Keratinocyte (primary cell): ENCODE measurements around the gene AMZ1. TPM values are rescaled to one million over a fixed set of nuclear protein-coding genes. Genes with fewer than 3 reads are reported as not detected.

ENCODE experiments used
- DNase-seq: peaks from one replicate; pipeline ENCODE4 v3.0.0-alpha.2; 2011; ENCODE audit warnings: low read depth, missing footprints, low spot score
- FAIRE-seq: peaks from 2 replicates; lab custom pipeline; 2011; peaks lifted over from hg19 to GRCh38; lab: Jason Lieb, UNC
- H2AFZ ChIP-seq: 2 replicates; pipeline ENCODE4 v1.6.0; 2012; ENCODE audit warnings: low read length, control low read depth, inconsistent platforms; ENCODE audit not compliant: control insufficient read depth
- H3K27ac ChIP-seq: 2 replicates; pipeline ENCODE4 v1.5.1; 2011; ENCODE audit warnings: low read length; ENCODE audit not compliant: control insufficient read depth, insufficient read depth
- H3K27me3 ChIP-seq: 3 replicates; pipeline ENCODE4 v1.6.0; 2011; ENCODE audit warnings: low read length; ENCODE audit not compliant: control insufficient read depth, insufficient read depth; ENCODE audit errors: extremely low read depth
- H3K36me3 ChIP-seq, 2 experiments: 2 replicates in 1 of 2; 3 replicates in 1 of 2; pipeline ENCODE4 v1.5.1; 2011; ENCODE audit warnings: low read length in 2 of 2, mild to moderate bottlenecking in 1 of 2; ENCODE audit not compliant: control insufficient read depth in 2 of 2, insufficient read depth in 2 of 2; ENCODE audit errors: extremely low read depth in 1 of 2
- H3K4me1 ChIP-seq: 3 replicates; pipeline ENCODE4 v1.5.1; 2011; ENCODE audit warnings: low read length; ENCODE audit not compliant: control insufficient read depth, insufficient read depth; ENCODE audit errors: extremely low read depth
- H3K4me2 ChIP-seq: 3 replicates; pipeline ENCODE4 v1.6.0; 2011; ENCODE audit warnings: low read depth, low read length; ENCODE audit not compliant: control insufficient read depth, insufficient read depth; ENCODE audit errors: extremely low read depth
- H3K4me3 ChIP-seq, 3 experiments: fragments of 200-600 bp in 1 of 3; sonication (generic) in 1 of 3; 2 replicates in 2 of 3; 3 replicates in 1 of 3; pipeline ENCODE4 v1.5.1; 2011 to 2016; ENCODE audit warnings: low read length in 3 of 3, mild to moderate bottlenecking in 3 of 3, control low read depth in 2 of 3, inconsistent platforms in 1 of 3, low read depth in 1 of 3, mixed read lengths in 1 of 3, mixed run types in 1 of 3, moderate library complexity in 1 of 3; ENCODE audit not compliant: control insufficient read depth in 2 of 3, insufficient read depth in 2 of 3; ENCODE audit errors: extremely low read depth in 1 of 3
- H3K79me2 ChIP-seq: 2 replicates; pipeline ENCODE4 v1.6.0; 2012; ENCODE audit warnings: low read length; ENCODE audit not compliant: control insufficient read depth, insufficient read depth
- H3K9ac ChIP-seq: 3 replicates; pipeline ENCODE4 v1.6.0; 2011; ENCODE audit warnings: low read length; ENCODE audit not compliant: control insufficient read depth, insufficient read depth; ENCODE audit errors: extremely low read depth
- H3K9me1 ChIP-seq: 3 replicates; pipeline ENCODE4 v1.6.0; 2011; ENCODE audit warnings: low read length; ENCODE audit not compliant: control insufficient read depth, insufficient read depth; ENCODE audit errors: extremely low read depth
- H3K9me3 ChIP-seq: 2 replicates; pipeline ENCODE4 v1.5.1; 2012; ENCODE audit warnings: low read depth, low read length; ENCODE audit not compliant: control insufficient read depth
- H4K20me1 ChIP-seq: 3 replicates; pipeline ENCODE4 v1.6.0; 2011; ENCODE audit warnings: low read length; ENCODE audit not compliant: control insufficient read depth, insufficient read depth; ENCODE audit errors: extremely low read depth
- EZH2 ChIP-seq: IDR thresholded peaks from one replicate; pipeline ENCODE4 v1.6.1; 2012; ENCODE audit warnings: inconsistent platforms, mild to moderate bottlenecking, low read length, moderate library complexity
- dilution Hi-C: fragments of 300-500 bp; cut with MboI; formaldehyde crosslinking; loops from one replicate; pipeline ENCODE4 v1.7.0; 2020; ENCODE audit warnings: low sequenced_read_pairs; ENCODE audit not compliant: extremely low pct_ligation_motif_present
- polyA plus RNA-seq, 5 experiments: library from polyadenylated mRNA; depleted of rRNA in 3 of 5; stranded (reverse) in 3 of 5; stranded (forward) in 1 of 5; unstranded in 1 of 5; fragments of >200 nt; gene quantifications; 1 replicate in 1 of 5; 2 replicates in 3 of 5; 3 replicates in 1 of 5; pipeline versions ENCODE4 v1.2.1 to v1.2.3, GENCODE V29; 2011 to 2012; ENCODE audit warnings: missing spikeins in 2 of 5, low read depth in 1 of 5, low replicate concordance in 1 of 5
- TF ChIP-seq, protein P1 (sequence below), 3 experiments: IDR thresholded peaks in 1 of 3; conservative IDR thresholded peaks in 1 of 3; optimal IDR thresholded peaks in 1 of 3; 2 replicates in 2 of 3; 3 replicates in 1 of 3; pipeline versions ENCODE3 to v1.5.1; 2011; ENCODE audit warnings: low read length in 3 of 3, mild to moderate bottlenecking in 3 of 3, moderate library complexity in 2 of 3, control low read depth in 1 of 3, inconsistent platforms in 1 of 3; ENCODE audit not compliant: insufficient read depth in 2 of 3; ENCODE audit errors: extremely low read depth in 1 of 3

Gene AMZ1
- polyA plus RNA-seq, 1 donor (not counting 4 experiments of a cell fraction or from before 2014, with no cell fraction given), result 0.04 TPM

DNA sequence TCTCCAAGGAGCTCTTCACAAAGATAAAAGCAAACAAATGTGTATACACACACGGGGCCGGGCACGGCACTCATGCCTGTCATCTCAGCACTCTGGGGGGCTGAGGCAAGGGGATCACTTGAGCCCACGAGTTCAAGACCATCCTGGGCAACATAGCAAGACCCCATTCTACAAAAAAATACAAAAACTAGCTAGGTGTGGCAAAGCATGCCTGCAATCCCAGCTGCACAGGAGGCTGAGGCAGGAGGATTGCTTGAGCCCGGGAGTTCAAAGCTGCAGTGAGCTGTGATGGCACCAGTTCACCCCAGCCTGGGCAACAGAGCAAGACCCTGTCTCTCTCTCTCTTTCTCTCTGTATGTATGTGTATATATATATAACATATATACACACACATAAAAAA lies 33.9 kb upstream of the AMZ1 start:
- Histone ChIP-seq H3K4me1 (no peaks in the 10 kb centered on the region), H3K79me2 (no peaks in the 10 kb centered on the region), H3K9me1 (no peaks in the 10 kb centered on the region), H3K4me3 (no peak overlapping the region), H3K4me2 (no peak overlapping the region), H3K9me3 (no peaks in the 10 kb centered on the region), H3K36me3 (peaks cover 9 to 25% of the 10 kb centered on the region in 2 experiments), H3K27ac (no peak overlapping the region), H3K27me3 (no peaks in the 10 kb centered on the region), H3K9ac (no peak overlapping the region), H2AFZ (no peak overlapping the region), H4K20me1 (no peaks in the 10 kb centered on the region)
- no peak for DNase-seq
- FAIRE-seq, result no peak
- dilution Hi-C loops, result no loop called here
- TF ChIP-seq, protein P1, sequence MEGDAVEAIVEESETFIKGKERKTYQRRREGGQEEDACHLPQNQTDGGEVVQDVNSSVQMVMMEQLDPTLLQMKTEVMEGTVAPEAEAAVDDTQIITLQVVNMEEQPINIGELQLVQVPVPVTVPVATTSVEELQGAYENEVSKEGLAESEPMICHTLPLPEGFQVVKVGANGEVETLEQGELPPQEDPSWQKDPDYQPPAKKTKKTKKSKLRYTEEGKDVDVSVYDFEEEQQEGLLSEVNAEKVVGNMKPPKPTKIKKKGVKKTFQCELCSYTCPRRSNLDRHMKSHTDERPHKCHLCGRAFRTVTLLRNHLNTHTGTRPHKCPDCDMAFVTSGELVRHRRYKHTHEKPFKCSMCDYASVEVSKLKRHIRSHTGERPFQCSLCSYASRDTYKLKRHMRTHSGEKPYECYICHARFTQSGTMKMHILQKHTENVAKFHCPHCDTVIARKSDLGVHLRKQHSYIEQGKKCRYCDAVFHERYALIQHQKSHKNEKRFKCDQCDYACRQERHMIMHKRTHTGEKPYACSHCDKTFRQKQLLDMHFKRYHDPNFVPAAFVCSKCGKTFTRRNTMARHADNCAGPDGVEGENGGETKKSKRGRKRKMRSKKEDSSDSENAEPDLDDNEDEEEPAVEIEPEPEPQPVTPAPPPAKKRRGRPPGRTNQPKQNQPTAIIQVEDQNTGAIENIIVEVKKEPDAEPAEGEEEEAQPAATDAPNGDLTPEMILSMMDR (optimal IDR thresholded peaks at IDR 0.05 in 1 of 3, IDR thresholded peaks at IDR 0.05 in 1 of 3, conservative IDR thresholded peaks at IDR 0.05 in 1 of 3; ENCODE audit: extremely low read depth in 1 of 3, insufficient read depth in 2 of 3, low read length in 3 of 3), result no peak
- no peak for TF ChIP-seq EZH2

DNA sequence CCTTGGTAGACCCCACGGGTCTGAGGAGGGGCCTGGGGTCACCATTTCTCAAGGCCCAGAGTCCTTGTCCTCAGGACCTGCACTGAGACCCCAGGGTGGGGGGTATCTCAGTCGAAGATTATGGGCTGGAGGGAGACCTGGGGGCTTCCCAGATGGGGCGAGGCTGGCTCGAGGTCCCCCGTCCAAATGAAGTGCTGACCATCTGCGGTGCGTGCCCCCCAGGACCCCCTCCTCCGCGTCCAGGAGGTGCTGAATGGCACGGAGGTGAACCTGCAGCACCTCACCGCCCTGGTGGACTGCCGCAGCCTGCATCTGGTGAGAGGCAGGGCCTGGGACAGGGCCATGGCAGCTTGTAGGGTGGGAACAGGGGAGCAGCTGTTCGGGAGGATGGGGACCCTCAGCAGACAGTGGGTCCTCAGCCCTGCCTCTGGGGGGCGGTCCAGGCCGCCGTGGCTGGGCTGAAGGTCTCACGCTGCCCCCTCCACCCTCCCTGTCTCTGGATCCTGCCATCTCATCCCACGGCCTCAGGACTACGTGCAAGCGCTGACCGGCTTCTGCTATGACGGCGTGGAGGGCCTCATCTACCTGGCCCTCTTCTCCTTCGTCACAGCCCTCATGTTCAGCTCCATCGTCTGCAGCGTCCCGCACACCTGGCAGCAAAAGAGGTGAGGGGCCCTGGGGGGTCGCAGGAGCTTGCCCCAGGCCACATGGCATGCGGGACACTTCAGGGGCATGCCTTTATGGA lies 32.0 kb upstream of the AMZ1 start:
- TF ChIP-seq, protein P1 (optimal IDR thresholded peaks at IDR 0.05 in 1 of 3, IDR thresholded peaks at IDR 0.05 in 1 of 3, conservative IDR thresholded peaks at IDR 0.05 in 1 of 3; ENCODE audit: extremely low read depth in 1 of 3, insufficient read depth in 2 of 3, low read length in 3 of 3), result no peak
- no peak for TF ChIP-seq EZH2
- no peak overlapping the region for H3K4me3 ChIP-seq
- no peak overlapping the region for H2AFZ ChIP-seq
- no peaks in the 10 kb centered on the region for H3K9me3 ChIP-seq
- H3K79me2 ChIP-seq, result no peaks in the 10 kb centered on the region
- H3K9me1 ChIP-seq, result no peaks in the 10 kb centered on the region
- FAIRE-seq, result no peak
- dilution Hi-C loops, result no loop called here
- peaks cover 3% of the 10 kb centered on the region for H3K4me1 ChIP-seq
- no peak overlapping the region for H3K27ac ChIP-seq
- no peaks in the 10 kb centered on the region for H3K27me3 ChIP-seq
- no peaks in the 10 kb centered on the region for H4K20me1 ChIP-seq
- H3K36me3 ChIP-seq, result peaks cover 9 to 21% of the 10 kb centered on the region in 2 experiments
- H3K4me2 ChIP-seq, result no peak overlapping the region
- no peak overlapping the region for H3K9ac ChIP-seq
- DNase-seq, result no peak
